ENCODE data around the gene UBE2L3.

- TF ChIP-seq EZH2 (IDR thresholded peaks at IDR 0.05; ENCODE audit: borderline replicate concordance, low read depth, low read length, severe bottlenecking), result no peak
- TF ChIP-seq, protein P1, sequence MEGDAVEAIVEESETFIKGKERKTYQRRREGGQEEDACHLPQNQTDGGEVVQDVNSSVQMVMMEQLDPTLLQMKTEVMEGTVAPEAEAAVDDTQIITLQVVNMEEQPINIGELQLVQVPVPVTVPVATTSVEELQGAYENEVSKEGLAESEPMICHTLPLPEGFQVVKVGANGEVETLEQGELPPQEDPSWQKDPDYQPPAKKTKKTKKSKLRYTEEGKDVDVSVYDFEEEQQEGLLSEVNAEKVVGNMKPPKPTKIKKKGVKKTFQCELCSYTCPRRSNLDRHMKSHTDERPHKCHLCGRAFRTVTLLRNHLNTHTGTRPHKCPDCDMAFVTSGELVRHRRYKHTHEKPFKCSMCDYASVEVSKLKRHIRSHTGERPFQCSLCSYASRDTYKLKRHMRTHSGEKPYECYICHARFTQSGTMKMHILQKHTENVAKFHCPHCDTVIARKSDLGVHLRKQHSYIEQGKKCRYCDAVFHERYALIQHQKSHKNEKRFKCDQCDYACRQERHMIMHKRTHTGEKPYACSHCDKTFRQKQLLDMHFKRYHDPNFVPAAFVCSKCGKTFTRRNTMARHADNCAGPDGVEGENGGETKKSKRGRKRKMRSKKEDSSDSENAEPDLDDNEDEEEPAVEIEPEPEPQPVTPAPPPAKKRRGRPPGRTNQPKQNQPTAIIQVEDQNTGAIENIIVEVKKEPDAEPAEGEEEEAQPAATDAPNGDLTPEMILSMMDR (IDR thresholded peaks at IDR 0.05; ENCODE audit: borderline replicate concordance, extremely low read depth, low read length, poor library complexity, severe bottlenecking), result no peak
Measured at GRCh38 chr22:21564411-21564810, 3.1 kb upstream of the UBE2L3 start.
